AG09309 (cell line): ENCODE measurements around the gene VPS13D.

Source experiments
- DNase-seq: peaks from one replicate; pipeline ENCODE4 v3.0.0-alpha.2; 2010; ENCODE audit warnings: low read depth
- H3K4me3 ChIP-seq: 2 replicates; pipeline ENCODE4 v1.5.1; 2011; ENCODE audit warnings: mild to moderate bottlenecking, low read depth, low read length, moderate library complexity; ENCODE audit not compliant: control insufficient read depth
- CTCF ChIP-seq: IDR thresholded peaks from 2 replicates; pipeline ENCODE4 v1.5.1; 2011; ENCODE audit warnings: mild to moderate bottlenecking, low read depth, low read length, inconsistent platforms; ENCODE audit not compliant: insufficient read depth, control insufficient read depth; ENCODE audit errors: missing control alignments

The VPS13D gene

GRCh38 chr1:12353981-12354380 lies 124.2 kb downstream of the VPS13D start:
- H3K4me3 ChIP-seq: no peak overlapping the region
- no peak for DNase-seq
- no peak for TF ChIP-seq CTCF

DNA sequence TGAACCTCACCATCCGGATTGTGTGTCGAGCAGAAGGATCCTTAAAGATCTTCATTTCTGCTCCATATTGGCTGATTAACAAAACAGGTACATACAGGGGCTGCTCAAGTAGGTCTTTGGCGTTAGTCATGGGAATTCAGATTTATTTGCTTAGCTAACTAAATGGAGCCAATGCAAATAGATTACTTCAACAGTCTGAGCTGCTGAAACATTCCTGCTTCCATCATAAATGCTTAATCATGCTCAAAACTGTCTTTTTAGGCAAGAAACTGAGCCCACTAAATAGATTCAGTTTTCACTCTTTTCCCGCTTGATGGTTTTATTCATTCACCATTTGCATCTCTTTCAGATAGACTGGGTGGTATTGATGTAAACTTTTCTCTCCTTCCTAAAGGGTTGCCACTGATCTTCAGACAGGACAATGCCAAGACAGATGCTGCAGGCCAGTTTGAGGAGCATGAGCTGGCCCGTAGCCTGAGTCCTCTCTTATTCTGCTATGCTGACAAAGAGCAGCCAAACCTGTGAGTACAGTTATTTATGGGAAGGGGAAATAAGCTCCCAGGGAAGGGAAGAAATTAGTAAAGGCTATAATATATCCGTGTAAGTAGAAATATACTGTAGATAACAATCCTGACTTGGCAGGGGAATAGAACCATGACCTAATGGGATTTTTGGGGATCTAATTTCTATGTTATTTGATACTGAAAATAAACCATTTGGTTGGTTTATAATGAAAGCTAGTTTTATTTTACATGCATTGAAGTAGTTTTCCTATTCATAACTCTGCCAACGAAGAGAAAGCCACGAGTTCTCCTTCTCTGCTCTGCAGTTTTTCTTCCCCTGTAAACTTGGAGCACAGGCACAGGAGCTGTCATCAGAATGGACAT lies 126.4 kb downstream of the VPS13D start:
- no peak for DNase-seq
- no peak for TF ChIP-seq CTCF
- no peak overlapping the region for H3K4me3 ChIP-seq

DNA sequence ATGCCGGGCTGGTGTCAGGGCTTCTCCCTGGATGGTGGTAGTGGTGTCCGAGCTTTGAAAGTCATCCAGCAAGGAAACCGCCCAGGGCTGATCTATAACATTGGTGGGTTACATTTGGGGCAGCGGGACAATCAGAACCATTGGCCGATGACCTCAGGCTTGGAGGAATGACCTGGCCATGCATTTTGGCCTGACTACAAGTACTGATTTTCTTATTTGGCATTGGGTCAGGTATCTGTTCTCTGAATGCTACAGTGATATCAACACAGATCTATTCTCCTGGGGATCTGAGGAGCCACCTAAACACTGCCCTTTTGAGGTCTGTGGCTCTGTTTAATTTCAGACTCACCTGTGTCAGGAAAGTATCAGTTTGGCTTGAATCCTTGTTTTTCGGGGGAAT lies 128.7 kb downstream of the VPS13D start:
- DNase-seq: no peak
- H3K4me3 ChIP-seq: no peak overlapping the region
- TF ChIP-seq CTCF: no peak

- no peak for DNase-seq
- no peak overlapping the region for H3K4me3 ChIP-seq
- TF ChIP-seq CTCF: no peak
Measured at GRCh38 chr1:12359359-12360133, 129.7 kb downstream of the VPS13D start.

DNA sequence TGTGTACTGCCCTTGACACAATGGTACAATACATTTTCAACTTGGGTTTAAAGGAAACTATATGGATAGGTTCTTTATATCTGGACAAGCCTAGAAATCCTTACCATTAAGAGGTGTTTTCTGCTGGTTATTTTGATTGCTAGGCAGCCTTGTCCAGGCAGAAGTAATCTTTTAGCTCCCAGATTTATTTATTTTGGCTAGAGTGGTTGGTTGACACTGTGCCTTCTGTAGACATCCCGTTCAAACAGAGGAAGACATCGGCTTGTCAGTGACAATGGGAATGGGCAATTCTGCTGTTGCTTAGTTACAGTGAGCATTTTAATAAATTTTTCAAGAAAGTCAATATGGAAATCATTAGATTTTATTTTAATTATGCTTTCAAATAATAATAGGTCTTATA lies 138.8 kb downstream of the VPS13D start:
- H3K4me3 ChIP-seq: no peak overlapping the region
- TF ChIP-seq CTCF: no peak
- DNase-seq: no peak

DNA sequence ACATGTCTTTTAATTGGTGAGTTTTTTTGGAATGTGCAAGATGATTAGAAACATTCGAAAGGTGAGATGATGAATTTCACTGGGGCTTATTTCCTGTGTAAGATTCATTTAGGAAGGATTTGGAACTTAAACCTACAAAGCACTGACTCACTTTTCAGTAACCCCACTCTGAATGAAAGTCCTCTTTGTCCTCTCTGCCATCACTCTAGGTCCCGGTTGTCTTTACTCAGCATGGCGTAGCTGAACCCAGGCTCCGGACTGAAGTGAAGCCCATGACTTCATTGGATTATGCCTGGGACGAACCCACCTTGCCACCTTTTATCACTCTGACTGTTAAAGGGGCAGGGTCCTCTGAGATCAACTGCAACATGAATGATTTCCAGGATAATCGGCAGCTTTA lies 139.4 kb downstream of the VPS13D start:
- no peak for TF ChIP-seq CTCF
- DNase-seq: no peak
- no peak overlapping the region for H3K4me3 ChIP-seq
